GM21381 (cell line): ENCODE results near the gene CA9.
A peak's percentile ranks its signal among the peaks of the same experiment; 100 is the strongest.

Experiments
- ATAC-seq: cut with Tn5 transposase; IDR thresholded peaks from one replicate; pipeline ENCODE4 v1.9.1; 2021; ENCODE audit warnings: mild to moderate bottlenecking, moderate library complexity; ENCODE audit not compliant: unreplicated experiment

Gene CA9

GRCh38 chr9:35690614-35691333 is 17.0 kb downstream of the CA9 start:
- no peak for ATAC-seq

GRCh38 chr9:35691334-35691650 is 17.6 kb downstream of the CA9 start:
- no peak for ATAC-seq

- no peak for ATAC-seq
Measured at GRCh38 chr9:35691757-35692301, 18.1 kb downstream of the CA9 start.

- ATAC-seq: no peak
Measured at GRCh38 chr9:35695943-35696401, 22.2 kb downstream of the CA9 start.

- no peak for ATAC-seq
Measured at GRCh38 chr9:35696520-35697215, 22.9 kb downstream of the CA9 start.

GRCh38 chr9:35697486-35697885 is 23.8 kb downstream of the CA9 start:
- ATAC-seq: no peak

GRCh38 chr9:35698231-35698630 is 24.5 kb downstream of the CA9 start:
- no peak for ATAC-seq

- ATAC-seq: no peak
Measured at GRCh38 chr9:35700031-35700430, 26.3 kb downstream of the CA9 start.

GRCh38 chr9:35700942-35701341 is 27.2 kb downstream of the CA9 start:
- no peak for ATAC-seq

GRCh38 chr9:35702696-35703095 is 29.0 kb downstream of the CA9 start:
- no peak for ATAC-seq

GRCh38 chr9:35703906-35704672 is 30.4 kb downstream of the CA9 start:
- ATAC-seq: no peak

GRCh38 chr9:35705372-35705771 is 31.6 kb downstream of the CA9 start:
- no peak for ATAC-seq

- no peak for ATAC-seq
Measured at GRCh38 chr9:35705836-35706430, 32.2 kb downstream of the CA9 start.

- no peak for ATAC-seq
Measured at GRCh38 chr9:35706951-35707350, 33.2 kb downstream of the CA9 start.

GRCh38 chr9:35708146-35708545 is 34.4 kb downstream of the CA9 start:
- ATAC-seq: no peak

- no peak for ATAC-seq
Measured at GRCh38 chr9:35710818-35711500, 37.2 kb downstream of the CA9 start.

- ATAC-seq: peak; percentile 66
Measured at GRCh38 chr9:35711501-35712428, 38.0 kb downstream of the CA9 start.

- no peak for ATAC-seq
Measured at GRCh38 chr9:35712762-35713400, 39.2 kb downstream of the CA9 start.

- ATAC-seq: no peak
Measured at GRCh38 chr9:35713578-35713977, 39.9 kb downstream of the CA9 start.
